ENCODE data around the gene ABHD2.
"Not testable (repeated sequence)": the region's sequence is repeated elsewhere in the genome, so short reads cannot be mapped to it uniquely, and the experiment has no call there.

ABHD2 gene

DNA sequence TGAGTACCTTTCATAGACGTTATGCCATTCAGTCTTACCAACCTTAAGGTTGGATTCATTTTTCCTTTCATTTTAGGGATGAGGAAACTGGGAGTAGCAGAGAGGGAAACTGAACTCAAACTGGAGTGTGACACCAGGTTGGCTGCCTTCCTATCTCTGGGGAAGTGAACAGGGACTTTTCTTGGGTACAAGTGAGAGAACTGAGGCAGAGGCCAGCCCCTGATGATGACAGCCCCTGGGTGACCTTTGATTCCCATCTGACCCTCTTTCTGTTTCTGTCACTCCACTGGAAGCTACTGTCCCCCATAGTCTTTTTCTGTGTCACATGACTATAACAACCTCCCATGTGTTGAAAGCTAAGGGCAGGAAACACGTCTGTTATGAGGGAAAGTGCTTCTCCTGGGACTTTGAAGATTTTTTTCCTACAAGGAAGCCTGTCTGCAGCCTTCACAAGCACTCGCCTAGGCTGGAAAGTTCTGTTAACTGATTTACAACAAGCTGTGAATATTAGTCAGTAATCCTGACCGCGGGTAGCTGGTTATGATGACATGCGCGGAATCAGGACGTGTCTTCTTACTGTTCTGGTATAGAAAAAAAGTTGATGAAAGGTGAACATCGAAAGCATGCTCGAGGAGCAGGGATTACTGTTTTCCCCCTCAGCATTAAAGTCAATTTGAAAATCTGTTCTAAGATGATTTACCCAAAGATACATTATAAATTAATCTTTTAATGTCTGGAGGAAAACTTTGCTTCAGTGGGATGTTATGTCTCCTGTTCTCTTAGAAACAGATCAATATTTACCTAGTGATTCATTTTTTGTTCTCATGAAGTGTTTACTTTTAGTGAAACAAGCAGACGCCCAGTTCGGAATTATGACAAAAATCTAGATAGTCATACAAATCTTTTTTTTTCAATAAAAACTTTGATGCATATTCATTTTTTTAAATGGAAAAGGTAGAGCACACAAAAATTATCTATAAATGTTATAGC, 31.5 kb downstream of the ABHD2 start:
- no peak for DNase-seq

DNA sequence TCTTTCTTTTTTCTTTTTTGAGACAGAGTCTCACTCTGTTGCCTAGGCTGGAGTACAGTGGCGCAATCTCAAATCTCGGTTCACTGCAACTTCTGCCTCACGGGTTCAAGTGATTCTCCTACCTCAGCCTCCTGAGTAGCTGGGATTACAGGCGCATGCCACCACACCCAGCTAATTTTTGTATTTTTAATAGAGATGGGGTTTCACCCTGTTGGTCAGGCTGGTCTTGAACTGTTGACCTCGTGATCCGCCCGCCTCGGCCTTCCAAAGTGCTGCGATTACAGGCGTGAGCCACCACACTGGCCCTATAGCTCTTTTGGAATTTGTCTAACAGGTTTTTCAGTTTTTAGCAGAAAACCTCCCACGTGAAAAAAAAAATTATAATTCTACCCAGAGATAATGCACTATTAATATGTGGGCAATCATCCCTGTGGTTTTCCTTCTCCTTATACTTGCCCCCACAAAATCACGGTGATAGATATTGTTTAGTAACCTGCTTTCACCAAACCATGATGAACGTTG, 32.3 kb downstream of the ABHD2 start:
- not testable (repeated sequence) for DNase-seq

DNA sequence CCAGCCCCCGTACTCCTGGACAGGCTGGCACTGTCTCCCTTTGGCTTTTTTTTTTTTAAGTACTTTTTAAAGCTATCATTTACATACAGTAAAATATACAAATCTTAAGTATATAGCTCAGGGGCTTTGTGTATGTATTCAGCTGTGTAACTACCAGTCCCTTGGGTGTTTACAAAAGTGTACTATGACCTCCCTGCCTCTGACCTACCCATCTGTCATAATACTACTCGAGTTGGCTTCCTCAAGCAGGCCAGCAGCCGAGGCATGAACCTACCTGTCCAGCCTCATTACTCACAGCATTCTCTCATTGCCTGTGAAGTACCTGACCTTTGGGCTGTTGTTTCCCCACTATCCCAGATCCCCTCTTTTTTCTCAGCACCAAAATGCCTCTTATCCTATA, 33.2 kb downstream of the ABHD2 start:
- no peak for DNase-seq

DNA sequence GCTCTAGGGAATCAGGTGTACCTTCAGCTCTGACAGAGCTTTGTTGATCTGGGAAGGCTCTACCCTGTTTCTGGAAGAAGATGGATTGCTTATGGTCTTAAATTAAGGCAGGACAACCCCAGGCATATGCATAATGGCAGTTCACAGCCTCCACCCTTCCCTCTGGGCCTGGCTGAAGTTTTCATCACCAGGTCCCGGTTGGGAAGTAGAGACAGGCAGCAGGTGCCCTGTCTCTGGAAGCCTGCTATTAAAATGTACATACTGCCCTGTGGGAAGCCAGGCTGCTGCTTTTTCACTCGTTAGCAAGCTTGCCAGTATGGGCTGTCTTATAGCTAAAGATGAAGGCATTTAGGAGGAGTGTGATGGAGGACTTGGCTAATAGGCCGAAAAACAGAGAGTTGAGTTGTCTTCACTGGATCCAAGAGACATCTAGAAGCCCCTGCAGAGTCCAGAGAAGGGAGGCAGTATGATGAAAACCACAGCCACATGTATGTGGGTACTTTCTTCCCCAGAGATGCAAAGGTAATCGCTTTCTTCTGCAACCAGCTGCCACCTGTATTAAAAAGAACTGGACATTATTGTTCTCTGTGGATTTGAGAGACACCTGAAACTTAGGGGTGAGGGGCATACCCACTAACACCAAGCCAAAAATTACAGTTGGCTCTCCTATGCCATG, 34.4 kb downstream of the ABHD2 start:
- no peak for DNase-seq

DNA sequence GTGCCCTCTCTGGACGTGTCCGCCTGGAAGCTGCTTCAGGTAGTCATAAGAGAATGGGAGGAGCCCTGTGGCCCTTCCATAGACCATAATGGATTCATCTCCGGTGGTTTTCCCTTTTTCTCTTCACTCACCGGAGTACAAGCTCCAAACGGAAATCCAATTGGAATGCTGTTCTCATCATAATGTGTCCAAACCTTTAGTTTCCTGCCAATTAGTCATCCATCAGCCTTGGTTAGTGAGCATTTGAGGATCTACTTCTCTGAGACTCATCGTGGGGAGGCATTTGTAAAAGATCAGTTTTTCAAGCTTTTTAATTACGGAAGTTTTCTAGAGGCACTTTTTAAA, 34.9 kb downstream of the ABHD2 start:
- no peak for DNase-seq

DNA sequence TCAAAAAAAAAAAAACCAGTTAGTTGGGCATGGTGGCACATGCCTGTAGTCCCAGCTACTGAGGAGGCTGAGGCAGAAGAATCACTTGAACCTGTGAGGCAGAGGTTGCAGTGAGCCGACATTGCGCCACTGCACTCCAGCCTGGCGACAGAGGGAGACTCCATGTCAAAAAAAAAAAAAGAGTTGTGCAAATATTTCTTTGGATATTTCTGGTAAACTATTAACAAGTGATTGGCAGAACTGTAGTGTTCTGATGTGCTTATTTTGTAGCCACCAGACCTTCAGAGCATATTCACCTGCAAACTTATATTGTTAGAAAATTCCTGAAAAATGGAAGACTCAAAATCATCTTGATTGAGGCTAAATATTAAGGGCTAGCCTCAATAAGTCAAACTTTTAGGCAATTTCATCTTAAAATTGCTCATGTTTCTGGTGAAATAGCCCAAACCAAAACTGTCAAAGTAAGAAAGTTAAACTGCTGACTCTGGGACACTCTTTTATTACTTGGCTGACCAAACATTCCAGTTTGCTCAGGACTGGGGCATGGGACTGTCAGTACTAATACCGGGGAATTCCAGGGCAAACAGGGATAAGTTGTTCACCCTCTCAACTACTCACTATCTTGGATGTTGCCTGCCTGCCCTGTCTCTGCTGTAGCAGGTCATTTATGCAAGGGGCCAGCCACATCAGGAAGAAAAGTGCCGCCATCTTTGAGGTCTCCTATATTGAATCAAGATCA, 37.0 kb downstream of the ABHD2 start:
- no peak for DNase-seq

DNA sequence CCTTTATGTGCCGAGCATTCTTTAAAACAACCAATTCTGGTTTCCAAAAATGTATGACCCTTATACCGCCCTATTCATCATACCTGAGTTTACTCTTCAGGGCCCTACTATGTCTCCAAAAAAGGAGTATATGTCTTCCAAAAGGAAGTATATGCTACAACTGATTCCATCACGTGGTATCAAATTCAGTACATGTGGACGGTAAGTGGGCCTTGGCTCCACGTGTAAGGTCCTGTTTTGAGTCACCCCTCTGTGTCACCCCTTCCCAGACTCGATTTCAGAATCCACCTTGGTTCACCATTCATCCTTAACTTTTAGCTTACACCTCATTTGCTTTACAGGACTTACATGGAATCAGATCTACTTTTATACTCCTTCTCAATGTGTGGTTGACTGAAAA, 37.8 kb downstream of the ABHD2 start:
- DNase-seq = no peak

DNA sequence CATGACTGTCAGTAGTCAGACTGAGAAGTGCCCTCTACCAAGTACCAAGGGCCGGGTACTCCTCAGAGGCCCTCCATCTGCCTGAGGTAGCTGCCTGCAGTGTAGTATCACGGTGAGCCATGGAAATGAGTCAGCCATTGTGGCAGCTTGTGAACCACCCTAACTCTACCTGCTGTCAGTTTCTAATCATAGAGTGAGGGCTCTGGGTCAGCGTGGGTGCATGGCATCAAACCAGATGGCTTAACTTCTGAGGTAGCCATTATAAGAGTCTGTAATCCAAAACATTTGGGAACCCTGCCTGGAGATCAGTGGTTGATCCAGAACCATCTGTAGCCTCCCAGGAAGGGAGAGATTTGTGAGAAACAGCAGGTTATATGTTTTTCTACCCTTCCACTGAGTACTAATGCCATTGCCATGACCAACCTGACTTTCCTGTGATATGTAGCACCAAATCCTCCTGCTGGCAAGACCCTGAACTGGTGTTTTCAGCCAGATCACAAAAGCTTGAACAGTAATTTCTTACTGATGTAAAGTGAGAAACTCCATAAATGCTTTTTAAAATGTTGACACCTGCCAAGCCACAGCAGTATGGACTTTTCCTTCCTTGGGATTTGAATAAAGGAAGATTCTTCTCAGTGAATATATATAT, 38.9 kb downstream of the ABHD2 start:
- peak in 1 of 56 donors; percentile 15 for DNase-seq

DNA sequence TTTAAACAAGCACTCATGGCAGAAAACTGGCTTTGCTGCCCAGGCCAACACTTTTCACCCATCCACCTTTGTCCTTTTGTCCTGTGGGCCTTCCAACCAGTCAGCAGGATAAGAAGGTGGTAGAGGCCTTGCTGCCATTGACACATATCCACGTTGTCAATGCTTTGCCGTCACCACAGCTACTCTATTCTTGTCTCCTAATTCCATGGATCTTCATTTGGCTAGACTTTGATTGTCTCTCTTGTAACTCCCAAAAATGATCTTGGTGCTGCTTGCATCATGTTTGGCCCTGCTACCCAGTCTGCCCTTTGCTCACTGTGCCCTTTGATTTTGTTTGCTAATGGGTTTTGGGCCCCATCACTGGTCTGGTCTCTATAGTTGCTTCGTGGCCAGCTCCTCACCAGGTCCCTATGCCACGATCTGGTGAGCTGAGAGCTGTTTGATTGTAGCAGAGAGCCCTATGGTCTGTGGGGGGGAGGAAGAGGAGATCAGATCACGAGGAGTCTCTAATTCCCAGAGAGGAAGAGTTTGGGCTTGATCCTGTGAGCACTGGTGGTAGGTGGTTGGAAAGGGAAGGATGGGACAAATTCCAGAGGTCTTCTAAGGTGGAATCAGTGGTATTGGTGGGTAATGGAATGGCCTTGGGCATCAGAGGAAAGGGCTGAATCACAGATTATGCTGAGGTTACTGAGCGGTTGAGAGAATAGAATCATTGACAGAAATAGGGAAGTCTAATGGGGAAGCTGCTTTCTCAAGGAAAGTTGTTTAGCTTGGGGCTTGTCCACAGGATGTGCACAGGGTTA, 40.3 kb downstream of the ABHD2 start:
- DNase-seq = no peak

DNA sequence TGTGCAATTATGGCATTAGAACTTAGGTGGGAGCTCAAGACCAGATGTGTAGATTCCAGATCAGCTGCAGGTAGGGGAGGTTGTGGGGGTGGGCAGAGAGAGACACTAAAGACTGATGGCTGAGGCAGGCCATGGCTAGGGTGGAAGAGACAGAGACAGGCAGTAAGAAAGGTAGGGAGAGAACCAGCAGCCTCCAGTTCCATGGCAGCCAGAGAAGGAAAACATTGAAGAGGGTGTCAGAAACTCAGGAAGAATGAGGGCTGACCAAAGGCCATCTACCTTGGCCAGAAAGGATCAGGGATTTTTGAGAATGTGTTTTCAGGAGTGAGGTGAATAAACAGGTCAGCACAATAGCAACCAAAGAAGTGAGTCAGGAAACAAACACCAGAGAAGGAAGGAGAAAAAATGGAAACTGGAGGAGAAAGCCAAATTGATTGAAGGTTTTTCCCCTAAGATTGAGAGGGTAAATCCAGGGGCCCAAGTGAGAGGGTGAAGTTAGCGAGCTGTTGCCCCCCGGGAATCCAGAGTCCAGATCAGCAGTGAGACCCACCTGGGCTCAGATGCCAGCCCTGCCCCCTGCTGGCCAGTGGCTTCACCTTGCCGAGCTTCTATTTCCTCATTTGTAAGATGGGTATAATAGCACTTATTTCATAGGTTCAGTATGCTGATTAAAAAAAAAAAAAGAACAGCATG, 41.0 kb downstream of the ABHD2 start:
- DNase-seq = peak in 6 of 56 donors; percentile 14 to 64 (median 32)

DNA sequence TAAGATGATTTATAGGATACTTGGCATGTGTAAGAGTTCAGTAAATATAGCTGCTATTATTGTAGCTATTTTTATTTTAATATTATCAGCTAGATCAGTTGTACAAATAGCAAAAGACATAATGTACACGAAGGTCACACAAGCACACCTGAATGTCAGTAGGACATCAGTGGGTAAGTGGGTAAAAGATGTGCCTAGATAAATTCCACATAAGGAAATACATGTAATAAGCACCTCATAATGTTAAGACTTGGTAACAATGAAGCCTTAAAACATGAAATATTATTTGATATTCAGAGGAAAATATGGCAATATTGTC, 41.5 kb downstream of the ABHD2 start:
- no peak for DNase-seq

DNA sequence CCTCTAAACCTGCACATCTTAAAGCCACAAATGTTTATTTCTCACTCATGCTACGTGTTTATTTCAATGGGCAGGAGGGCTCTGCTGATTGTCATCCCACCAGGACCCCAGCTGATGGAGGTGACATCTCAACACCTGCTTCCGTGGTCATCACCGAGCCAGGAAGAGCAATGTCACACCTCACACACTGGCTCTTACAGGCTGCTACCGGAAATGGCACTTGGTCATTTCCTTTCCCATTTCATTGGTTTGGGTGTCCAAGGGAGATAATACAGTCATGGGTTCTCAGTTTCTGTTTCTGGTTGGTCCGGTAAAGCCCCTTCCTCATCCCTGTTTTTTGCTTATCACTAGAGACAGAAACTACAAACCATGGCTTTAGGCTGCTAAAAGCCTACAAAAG, 41.9 kb downstream of the ABHD2 start:
- no peak for DNase-seq

DNA sequence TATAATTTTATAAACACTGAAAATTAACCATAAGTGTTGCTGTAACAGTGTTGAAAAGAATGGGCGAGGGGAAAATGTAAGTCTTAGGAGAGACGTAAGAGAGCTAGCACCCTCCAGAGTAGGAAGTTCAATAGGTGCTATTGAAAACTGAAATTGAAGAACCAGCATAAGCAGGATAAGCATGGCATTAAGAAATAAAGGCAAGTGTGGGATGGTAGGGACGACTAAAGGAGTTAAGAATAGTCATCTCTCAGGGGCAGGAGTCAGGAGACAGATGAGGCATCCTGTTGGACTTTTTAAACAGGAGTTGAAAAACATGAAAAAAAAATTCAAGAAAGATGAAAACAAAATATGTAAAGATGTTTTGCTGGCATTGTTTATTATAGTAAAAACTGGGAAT, 43.5 kb downstream of the ABHD2 start:
- no peak for DNase-seq

DNA sequence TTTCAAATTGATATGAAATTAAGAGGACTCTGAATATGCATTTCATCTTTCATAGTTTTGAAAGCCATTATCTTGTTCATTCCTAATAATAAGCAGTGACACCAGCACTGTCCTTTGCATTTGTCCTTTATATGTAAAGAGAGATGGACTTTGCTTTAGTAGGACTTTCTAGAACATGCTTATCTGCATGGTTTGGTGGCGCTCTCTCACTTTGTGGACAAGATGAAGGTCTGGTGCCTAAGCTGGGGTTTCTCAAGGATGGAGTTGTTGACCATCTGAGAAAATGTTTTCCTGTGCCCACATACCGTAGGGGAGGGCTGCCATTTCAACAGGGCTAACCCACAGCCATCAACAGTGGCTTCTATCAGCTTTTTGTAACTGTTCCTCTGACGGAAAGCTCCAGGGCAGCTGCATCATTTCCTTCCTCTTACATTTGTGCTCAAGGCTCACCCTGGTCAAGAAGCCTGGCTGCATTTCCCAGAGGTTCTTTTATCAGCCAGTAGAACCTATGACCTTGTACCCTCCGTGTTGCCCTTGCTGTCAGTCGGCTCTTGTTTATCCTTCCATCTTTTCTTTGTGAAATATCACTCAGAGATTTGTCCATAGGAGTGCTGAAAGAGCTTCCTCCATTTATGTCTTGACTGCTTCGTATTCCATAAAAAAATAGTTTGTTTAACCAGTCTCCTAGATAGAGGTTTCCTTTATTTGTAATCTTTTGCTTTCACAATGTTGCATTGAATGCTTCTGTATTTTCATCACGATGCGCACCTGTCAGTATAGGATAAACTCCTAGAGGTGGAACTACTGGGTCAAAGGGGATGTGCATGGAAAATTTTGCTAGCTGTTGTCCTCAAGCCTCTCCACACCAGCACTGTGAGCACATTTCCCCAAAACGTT, 44.6 kb downstream of the ABHD2 start:
- DNase-seq = peak in 4 of 56 donors; percentile 18 to 49 (median 26)

DNA sequence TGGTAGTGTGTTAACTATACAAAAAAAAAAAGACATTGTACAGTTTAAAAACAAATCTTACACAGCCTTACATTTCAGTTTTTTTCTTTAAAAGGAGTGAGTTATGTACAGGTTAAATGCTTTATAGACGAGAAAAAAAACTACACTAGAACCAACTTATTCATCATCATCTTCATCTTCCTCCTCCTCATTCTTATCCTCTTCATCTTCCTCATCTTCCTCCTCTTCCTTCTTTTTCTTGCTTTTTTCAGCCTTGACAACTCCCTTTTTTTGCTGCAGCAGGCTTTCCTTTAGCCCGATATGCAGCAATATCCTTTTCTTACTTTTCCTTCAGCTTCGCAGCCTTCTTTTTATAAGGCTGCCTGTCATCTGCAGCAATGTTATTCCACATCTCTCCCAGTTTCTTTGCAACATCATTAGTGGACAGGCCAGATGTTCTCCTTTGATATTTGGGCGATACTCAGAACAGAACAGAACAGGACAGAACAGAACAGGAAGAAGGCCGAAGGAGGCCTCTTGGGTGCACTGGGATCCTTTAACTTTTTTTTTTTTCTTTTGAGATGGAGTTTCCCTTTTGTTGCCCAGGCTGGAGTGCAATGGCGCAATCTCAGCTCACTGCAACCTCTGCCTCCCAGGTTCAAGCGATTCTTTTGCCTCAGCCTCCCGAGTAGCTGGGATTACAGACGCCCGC, 47.3 kb downstream of the ABHD2 start:
- DNase-seq = not testable (repeated sequence)

DNA sequence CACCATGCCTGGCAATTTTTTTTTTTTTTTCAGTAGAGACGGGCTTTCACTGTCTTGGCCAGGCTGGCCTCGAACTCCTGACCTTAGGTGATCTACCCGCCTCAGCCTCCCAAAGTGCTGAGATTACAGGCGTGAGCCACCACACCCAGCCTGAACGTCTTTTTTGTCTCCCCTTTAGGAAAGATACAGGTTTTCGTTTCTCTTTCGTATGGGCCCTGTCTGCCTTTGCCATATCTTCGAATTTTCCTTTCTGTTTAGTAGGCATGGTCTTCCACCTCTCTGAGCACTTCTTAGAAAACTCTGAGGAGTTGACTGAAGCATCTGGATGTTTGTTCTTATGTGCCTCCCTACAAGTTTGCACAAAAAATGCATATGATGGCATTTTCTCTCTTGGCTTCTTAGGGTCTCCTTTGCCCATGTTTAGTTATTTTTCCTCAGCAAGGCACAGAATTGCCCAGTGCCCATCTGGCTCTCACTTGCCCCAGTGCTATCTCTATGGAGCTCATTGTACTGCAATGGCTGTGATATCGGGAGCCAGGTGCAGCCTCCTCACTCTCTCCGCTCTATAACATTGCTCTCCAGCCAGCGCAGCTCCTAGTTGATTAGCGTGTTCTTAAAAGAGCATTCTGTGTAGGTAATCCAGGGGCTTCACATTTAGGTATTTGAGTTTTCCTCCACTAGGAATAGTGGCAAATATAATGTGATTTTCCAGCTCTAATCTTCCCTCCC, 48.0 kb downstream of the ABHD2 start:
- DNase-seq = peak in 2 of 56 donors; percentile 16 to 29

Measured in amygdala (tissue), 56 donors.